Measurements from ENCODE around the gene GPRC5C.

DNA sequence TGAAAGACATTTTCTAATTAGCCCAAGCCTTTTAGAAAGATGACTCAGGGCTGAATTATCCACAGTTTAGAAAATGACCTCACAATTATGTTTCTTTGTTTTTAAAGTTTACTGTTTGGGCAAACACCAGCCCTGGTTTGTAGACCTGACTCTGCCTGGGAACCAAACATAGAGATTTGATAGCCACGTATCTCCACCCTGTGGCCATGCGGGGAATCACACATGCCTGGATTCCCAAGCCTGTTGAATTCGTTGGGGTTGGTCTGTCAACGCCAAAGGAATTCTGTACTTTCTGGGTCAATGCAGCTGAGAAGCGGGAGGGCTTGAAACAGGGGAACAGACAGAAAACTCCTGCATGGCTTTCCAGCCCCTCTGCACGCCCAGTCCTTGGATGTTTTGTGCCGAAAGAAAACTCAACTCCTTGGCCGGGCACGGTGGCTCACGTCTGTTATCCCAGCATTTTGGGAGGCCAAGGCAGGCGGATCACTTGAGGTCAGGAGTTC, 61.5 kb downstream of the GPRC5C start:
- TF ChIP-seq, protein P1, sequence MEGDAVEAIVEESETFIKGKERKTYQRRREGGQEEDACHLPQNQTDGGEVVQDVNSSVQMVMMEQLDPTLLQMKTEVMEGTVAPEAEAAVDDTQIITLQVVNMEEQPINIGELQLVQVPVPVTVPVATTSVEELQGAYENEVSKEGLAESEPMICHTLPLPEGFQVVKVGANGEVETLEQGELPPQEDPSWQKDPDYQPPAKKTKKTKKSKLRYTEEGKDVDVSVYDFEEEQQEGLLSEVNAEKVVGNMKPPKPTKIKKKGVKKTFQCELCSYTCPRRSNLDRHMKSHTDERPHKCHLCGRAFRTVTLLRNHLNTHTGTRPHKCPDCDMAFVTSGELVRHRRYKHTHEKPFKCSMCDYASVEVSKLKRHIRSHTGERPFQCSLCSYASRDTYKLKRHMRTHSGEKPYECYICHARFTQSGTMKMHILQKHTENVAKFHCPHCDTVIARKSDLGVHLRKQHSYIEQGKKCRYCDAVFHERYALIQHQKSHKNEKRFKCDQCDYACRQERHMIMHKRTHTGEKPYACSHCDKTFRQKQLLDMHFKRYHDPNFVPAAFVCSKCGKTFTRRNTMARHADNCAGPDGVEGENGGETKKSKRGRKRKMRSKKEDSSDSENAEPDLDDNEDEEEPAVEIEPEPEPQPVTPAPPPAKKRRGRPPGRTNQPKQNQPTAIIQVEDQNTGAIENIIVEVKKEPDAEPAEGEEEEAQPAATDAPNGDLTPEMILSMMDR (IDR thresholded peaks at IDR 0.05): peak; percentile 40 to 80 (median 77)
- no peak for TF ChIP-seq POLR2A (IDR thresholded peaks at IDR 0.05)
